GM12864 (cell line): ENCODE measurements around the gene ENTHD1.

Experiments used
- DNase-seq: peaks from one replicate; pipeline ENCODE4 v3.0.0-alpha.2; 2011; ENCODE audit warnings: low read depth
- H3K4me3 ChIP-seq: 2 replicates; pipeline ENCODE4 v1.5.1; 2011; ENCODE audit warnings: mild to moderate bottlenecking, low read depth, low read length, control low read depth
- TF ChIP-seq, protein P1 (sequence below): IDR thresholded peaks from 2 replicates; pipeline ENCODE4 v1.5.1; 2011; ENCODE audit warnings: low read depth, mild to moderate bottlenecking, moderate library complexity, low read length, control low read depth, inconsistent platforms; ENCODE audit errors: missing control alignments

ENTHD1 gene

DNA sequence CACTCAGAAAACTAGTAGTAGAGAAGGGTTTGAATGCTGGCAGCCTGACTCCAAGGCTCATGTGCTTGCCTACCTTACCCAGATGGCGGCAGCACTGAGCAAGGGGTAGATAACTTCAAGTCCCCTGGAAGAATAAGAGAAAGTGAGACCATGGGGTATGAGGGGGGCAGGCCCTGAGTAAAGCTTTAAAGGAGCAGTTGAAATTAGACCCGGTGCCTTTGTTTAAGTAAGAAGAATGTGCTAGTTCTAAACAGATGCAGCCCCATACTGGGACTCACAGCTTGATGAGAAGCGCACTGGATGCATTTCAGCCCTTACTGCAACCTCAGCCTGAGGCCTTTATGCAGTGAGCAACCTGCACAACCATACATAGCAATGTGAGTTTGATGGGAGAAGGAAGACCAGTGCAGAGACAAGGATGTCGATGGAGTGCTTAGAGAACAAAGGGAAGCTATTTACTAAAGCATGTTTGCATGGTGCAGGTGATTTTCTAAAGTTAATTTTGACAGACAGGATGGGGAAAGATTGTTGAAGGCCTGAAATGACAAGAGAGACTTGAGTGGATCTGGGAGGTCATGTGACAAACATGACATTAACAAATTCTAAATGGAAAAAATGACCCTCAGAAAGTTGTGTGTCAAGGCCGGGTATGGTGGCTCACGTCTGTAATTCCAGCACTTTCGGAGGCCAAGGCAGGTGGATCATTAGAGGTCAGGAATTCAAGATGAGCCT lies 39.5 kb upstream of the ENTHD1 start:
- TF ChIP-seq, protein P1, sequence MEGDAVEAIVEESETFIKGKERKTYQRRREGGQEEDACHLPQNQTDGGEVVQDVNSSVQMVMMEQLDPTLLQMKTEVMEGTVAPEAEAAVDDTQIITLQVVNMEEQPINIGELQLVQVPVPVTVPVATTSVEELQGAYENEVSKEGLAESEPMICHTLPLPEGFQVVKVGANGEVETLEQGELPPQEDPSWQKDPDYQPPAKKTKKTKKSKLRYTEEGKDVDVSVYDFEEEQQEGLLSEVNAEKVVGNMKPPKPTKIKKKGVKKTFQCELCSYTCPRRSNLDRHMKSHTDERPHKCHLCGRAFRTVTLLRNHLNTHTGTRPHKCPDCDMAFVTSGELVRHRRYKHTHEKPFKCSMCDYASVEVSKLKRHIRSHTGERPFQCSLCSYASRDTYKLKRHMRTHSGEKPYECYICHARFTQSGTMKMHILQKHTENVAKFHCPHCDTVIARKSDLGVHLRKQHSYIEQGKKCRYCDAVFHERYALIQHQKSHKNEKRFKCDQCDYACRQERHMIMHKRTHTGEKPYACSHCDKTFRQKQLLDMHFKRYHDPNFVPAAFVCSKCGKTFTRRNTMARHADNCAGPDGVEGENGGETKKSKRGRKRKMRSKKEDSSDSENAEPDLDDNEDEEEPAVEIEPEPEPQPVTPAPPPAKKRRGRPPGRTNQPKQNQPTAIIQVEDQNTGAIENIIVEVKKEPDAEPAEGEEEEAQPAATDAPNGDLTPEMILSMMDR: peak; percentile 84
- H3K4me3 ChIP-seq: no peak overlapping the region
- DNase-seq: no peak

DNA sequence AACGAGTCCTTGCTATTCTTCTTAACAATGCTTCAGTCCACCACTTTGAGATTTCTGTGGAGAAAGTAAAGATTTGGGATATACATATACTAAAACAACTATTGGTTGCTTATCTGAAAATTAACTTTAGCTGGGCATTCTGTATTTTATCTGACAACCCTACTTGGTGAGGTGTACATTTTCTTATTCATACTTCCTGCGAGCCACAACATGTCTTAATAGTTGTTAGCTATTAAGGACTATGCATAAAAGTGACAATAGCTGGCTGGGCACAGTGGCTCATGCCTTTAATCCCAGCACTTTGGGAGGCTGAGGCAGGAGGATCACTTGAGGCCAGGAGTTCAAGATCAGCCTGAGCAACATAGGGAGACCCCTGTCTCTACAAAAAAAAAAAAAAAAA lies 38.6 kb upstream of the ENTHD1 start:
- DNase-seq: no peak
- TF ChIP-seq, protein P1: no peak
- H3K4me3 ChIP-seq: no peak overlapping the region

DNA sequence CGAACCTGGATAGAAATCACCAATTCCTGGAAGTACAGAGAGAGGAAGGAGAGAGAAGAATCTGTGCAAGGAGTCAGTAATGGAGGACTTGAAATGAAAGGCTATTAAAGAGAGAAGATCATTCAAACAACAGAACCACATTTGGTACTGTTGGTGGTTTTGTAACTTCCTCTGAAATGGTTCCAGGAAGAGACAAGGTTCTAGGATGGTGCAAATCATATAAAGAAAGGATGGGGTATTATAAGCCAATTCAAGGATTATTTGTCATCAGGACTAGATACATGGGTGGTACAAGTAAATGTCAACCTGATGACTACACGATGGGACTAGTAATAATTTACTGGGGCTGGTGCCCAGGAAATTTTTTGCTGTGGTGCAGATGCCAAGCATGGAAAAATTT lies 37.7 kb upstream of the ENTHD1 start:
- TF ChIP-seq, protein P1: no peak
- DNase-seq: no peak
- no peak overlapping the region for H3K4me3 ChIP-seq

DNA sequence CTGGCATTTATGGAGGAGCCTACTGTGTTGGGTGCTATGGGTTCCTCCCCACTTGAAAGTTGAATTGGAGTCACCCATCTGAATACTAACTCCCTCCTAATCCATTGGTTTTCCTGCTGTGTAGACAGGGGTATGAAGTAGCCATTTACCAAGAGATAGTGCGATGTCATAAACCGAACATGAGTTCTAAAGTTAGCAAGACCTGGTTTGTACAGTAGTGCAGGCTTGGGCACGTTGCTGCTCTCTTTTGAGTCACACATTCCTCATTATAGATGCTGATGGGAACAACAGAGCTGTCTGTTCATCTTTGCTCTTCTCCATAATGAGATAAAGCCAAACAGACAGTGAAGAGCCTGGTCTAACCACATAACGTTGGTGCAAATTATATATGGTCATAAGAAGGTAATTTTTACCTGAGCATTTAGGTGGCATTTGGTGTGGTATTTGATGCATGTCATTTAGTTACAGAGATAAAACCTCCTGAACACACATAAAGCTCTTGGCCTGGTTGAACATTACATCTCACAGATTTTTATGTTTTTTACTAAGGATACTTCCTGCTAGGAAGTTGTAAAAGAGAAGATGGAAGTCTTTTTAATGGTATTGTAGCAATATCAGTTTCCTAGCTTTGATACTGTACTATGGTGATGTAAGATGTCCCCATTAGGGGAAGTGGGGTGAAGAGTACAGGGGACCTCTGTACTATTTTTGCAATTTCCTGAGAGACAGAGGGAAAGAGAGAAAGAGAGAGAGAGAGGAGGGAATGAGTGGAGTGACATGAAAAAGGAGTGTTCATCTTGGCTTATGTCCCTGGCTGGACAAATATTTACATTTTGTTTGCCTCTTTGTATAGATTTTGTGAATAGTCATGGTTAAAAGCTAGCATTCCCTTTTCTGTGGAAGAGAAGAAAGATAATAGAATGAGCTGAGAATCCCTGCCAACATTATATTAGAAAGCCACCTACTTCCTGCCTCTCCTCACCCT lies 35.3 kb upstream of the ENTHD1 start:
- TF ChIP-seq, protein P1: no peak
- DNase-seq: no peak
- no peak overlapping the region for H3K4me3 ChIP-seq

DNA sequence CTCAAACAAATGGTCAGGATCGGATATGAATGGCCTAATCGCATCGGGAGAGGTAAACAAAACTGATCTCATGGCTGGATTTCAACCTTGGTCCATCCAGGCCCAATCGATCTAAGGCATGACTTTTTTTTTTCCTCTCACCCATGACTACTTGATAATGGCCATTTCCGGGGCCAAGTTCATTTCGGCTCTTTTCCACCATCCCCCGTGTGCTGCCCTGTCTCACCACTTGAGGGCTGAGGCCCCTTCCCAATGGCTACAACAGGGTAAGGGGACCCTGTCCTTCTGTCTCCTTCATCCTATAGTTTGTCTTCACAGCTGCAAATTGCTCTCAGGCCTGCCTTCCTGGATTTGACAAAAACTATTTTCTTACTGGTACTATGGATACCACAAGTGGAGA lies 34.0 kb upstream of the ENTHD1 start:
- TF ChIP-seq, protein P1: no peak
- no peak for DNase-seq

DNA sequence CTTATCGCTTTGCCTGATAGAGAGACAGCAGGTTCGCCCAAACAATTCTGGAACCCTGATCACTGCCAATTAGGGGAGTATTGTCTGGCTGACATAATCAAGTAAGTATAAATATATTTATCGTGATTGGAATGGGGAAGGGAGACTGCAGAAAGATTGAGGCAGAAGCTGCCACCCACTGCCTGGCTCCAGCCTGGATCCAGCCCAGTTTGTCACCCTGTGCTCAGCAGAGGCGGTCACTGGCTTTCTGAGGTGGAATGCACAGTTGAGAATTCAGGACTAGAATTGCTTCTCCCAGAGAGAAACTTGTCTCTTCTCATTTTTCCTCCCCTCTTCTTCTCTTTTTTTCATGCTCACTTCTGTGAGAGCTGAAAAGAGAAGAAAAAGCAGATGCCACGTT lies 33.2 kb upstream of the ENTHD1 start:
- no peak for DNase-seq
- TF ChIP-seq, protein P1: no peak
- no peak overlapping the region for H3K4me3 ChIP-seq

More for the DNA sequence above, 34.0 kb upstream of the ENTHD1 start:
- no peak overlapping the region for H3K4me3 ChIP-seq
